HL-60 (cell line): ENCODE measurements around the gene TACC2.

Source experiments
- DNase-seq, 2 experiments: peaks; one replicate each; pipeline ENCODE4 v3.0.0-alpha.2; 2010 to 2020; ENCODE audit warnings: low read depth in 1 of 2, low spot score in 1 of 2
- H3K27ac ChIP-seq: fragments of 250-450 bp; sonication (Bioruptor Pico); replicated peaks from 2 replicates; pipeline ENCODE4 v1.5.1; 2020; ENCODE audit warnings: mild to moderate bottlenecking, moderate library complexity
- H3K27me3 ChIP-seq: fragments of 250-450 bp; sonication (Bioruptor Pico); 2 replicates; pipeline ENCODE4 v1.5.1; 2021; ENCODE audit warnings: mild to moderate bottlenecking, moderate library complexity; ENCODE audit not compliant: insufficient read depth, poor library complexity, severe bottlenecking
- H3K4me3 ChIP-seq: replicated peaks from 2 replicates; pipeline ENCODE4 v1.5.1; 2011; ENCODE audit warnings: mild to moderate bottlenecking, control low read depth, low read length; ENCODE audit not compliant: insufficient read depth
- GABPA ChIP-seq: IDR thresholded peaks from 2 replicates; pipeline ENCODE4 v1.6.1; 2012; ENCODE audit warnings: low read depth
- POLR2AphosphoS5 ChIP-seq: IDR thresholded peaks from 2 replicates; pipeline ENCODE4 v1.6.1; 2012; ENCODE audit warnings: low read depth
- SPI1 ChIP-seq: IDR thresholded peaks from 2 replicates; pipeline ENCODE4 v1.6.1; 2012; ENCODE audit warnings: low read depth, mild to moderate bottlenecking, borderline replicate concordance
- TF ChIP-seq, protein P1 (sequence below): IDR thresholded peaks from one replicate; pipeline ENCODE4 v1.5.1; 2011; ENCODE audit warnings: low read length, control low read depth, inconsistent platforms; ENCODE audit not compliant: insufficient read depth
- TF ChIP-seq, protein P2 (sequence below): IDR thresholded peaks from 2 replicates; pipeline ENCODE4 v1.6.1; 2012; ENCODE audit warnings: low read depth; ENCODE audit not compliant: insufficient replicate concordance

The TACC2 gene

DNA sequence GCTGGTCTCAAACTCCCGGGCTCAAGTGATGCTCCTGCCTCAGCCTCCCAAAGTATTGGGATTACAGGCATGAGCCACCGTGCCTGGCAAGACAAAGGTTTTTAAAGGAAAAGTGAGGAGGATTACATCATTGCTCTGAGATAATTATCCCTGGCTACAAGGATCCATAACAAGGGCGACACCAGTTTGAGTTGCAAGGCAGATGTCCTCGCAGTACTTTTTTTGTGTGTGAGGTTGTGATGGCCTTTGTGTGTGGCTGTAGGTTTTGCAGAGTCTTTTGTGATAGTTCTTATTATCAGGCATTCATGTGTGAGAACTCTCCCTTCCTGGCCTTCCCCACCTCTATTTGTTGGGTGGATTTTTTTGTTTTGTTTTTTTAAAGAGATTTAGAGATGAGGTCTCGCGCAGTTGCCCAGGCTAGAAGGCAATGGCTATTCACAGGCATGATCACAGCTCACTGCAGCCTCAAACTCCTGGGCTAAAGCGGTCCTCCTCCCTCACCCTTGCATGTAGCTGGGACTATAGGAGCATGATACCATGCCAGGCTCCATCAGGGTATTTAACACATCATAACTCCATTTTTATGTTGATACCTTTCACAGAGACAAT is 292.2 kb downstream of the TACC2 start:
- no peak for DNase-seq
- no peak overlapping the region for H3K4me3 ChIP-seq
- TF ChIP-seq POLR2AphosphoS5, result no peak
- TF ChIP-seq, protein P1, sequence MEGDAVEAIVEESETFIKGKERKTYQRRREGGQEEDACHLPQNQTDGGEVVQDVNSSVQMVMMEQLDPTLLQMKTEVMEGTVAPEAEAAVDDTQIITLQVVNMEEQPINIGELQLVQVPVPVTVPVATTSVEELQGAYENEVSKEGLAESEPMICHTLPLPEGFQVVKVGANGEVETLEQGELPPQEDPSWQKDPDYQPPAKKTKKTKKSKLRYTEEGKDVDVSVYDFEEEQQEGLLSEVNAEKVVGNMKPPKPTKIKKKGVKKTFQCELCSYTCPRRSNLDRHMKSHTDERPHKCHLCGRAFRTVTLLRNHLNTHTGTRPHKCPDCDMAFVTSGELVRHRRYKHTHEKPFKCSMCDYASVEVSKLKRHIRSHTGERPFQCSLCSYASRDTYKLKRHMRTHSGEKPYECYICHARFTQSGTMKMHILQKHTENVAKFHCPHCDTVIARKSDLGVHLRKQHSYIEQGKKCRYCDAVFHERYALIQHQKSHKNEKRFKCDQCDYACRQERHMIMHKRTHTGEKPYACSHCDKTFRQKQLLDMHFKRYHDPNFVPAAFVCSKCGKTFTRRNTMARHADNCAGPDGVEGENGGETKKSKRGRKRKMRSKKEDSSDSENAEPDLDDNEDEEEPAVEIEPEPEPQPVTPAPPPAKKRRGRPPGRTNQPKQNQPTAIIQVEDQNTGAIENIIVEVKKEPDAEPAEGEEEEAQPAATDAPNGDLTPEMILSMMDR, result no peak
- TF ChIP-seq GABPA, result no peak
- no peak for TF ChIP-seq SPI1
- TF ChIP-seq, protein P2, sequence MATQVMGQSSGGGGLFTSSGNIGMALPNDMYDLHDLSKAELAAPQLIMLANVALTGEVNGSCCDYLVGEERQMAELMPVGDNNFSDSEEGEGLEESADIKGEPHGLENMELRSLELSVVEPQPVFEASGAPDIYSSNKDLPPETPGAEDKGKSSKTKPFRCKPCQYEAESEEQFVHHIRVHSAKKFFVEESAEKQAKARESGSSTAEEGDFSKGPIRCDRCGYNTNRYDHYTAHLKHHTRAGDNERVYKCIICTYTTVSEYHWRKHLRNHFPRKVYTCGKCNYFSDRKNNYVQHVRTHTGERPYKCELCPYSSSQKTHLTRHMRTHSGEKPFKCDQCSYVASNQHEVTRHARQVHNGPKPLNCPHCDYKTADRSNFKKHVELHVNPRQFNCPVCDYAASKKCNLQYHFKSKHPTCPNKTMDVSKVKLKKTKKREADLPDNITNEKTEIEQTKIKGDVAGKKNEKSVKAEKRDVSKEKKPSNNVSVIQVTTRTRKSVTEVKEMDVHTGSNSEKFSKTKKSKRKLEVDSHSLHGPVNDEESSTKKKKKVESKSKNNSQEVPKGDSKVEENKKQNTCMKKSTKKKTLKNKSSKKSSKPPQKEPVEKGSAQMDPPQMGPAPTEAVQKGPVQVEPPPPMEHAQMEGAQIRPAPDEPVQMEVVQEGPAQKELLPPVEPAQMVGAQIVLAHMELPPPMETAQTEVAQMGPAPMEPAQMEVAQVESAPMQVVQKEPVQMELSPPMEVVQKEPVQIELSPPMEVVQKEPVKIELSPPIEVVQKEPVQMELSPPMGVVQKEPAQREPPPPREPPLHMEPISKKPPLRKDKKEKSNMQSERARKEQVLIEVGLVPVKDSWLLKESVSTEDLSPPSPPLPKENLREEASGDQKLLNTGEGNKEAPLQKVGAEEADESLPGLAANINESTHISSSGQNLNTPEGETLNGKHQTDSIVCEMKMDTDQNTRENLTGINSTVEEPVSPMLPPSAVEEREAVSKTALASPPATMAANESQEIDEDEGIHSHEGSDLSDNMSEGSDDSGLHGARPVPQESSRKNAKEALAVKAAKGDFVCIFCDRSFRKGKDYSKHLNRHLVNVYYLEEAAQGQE, result no peak
- H3K27ac ChIP-seq, result no peak overlapping the region
- H3K27me3 ChIP-seq, result no peaks in the 10 kb centered on the region

DNA sequence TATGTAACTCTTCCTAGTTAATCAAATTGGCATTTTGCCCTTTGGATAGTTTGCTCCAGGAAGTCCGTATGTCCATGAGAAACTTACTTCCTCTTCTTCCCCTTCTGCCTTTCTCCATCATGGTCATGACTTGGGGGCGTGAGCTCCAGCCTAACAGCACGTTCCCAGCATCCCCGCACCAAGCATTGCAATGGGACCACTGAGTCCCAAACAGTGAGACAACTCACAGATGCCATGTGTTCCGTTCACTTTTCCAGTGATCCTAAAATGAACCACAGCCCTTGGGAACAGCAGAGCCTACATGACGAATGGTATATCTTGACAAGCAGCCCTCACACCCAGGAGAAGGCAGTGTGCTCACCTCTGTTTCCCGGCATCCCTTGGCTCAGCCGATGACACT is 292.8 kb downstream of the TACC2 start:
- no peak overlapping the region for H3K4me3 ChIP-seq
- no peak for TF ChIP-seq POLR2AphosphoS5
- no peak for TF ChIP-seq SPI1
- no peak overlapping the region for H3K27ac ChIP-seq

DNA sequence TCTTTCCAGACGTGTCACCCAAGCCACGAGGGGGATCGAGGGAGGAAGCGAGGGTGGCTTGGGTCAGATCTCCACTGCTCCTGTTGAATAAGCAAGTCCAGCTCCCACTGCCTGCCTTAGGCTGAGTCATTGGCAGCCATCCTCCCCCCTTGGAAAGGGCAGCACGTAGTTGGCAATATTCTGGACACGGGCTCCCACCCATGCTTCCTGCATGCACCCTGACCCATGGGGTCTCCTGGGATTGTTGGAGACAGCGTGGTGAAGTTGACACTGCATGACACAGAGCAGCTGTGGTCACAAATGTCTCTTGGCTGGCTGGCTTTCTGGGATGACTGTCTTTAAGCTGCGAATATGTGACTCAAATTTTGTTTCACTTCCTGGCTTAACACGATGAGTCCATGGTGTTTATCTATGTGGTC is 293.3 kb downstream of the TACC2 start:
- TF ChIP-seq, protein P1, result no peak
- TF ChIP-seq GABPA (no peak), POLR2AphosphoS5 (no peak), SPI1 (no peak)
- TF ChIP-seq, protein P2, result no peak
- Histone ChIP-seq H3K27ac (no peak overlapping the region), H3K4me3 (no peak overlapping the region), H3K27me3 (no peaks in the 10 kb centered on the region)
- no peak for DNase-seq

More for the DNA sequence above, 292.8 kb downstream of the TACC2 start:
- no peak for DNase-seq
- H3K27me3 ChIP-seq, result no peaks in the 10 kb centered on the region

DNA sequence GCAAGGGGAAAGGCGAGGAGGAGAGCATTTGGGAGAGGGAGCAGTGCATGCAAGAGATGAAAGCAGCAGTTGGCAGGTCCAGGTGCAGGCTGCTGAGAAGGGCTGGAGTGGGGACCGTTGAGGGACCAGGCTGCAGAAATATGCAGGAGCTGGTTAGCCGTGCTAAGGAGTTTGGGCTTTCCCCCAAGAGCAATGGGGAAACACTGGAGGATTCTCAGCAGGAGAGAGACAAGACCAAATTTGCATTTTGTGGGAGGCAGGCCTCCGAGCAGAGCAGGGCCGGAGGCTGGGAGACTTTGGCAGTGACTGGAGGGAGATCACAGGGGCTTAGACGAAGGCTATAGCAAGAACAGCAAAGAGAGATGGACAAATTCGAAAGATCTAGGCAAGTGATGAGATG is 293.9 kb downstream of the TACC2 start:
- H3K4me3 ChIP-seq, result no peak overlapping the region
- no peaks in the 10 kb centered on the region for H3K27me3 ChIP-seq
- TF ChIP-seq POLR2AphosphoS5 (no peak), SPI1 (no peak)
- no peak for DNase-seq
- H3K27ac ChIP-seq, result no peak overlapping the region
